ENCODE data around the gene FOLH1.
"Not testable (repeated sequence)": the region's sequence is repeated elsewhere in the genome, so short reads cannot be mapped to it uniquely, and the experiment has no call there.

Gene FOLH1

DNA sequence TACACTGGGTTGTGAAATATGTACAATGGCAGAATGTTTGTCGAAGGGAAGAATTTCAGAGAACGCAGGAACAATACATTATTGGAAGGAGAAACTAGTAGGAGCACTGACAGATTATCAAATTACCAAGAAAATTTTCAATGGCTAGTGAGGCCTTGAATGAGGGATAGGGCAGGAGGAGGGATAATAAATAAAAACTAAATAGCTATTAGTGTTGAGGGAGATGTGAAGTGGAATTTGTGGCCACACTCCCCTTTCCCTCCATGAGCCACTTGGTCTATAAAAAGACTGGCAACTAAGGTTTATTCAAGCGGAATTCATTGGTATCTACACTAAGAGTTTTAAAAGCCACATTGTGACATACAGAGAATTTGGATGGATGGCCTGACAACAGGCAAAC is 41.0 kb upstream of the FOLH1 start:
- H2BK12ac ChIP-seq (ENCODE audit: low read length); H3K27ac ChIP-seq (ENCODE audit: low read depth, low read length); H3K79me1 ChIP-seq (ENCODE audit: low read length); H4K8ac ChIP-seq (ENCODE audit: low read depth, low read length); H3K4me1 ChIP-seq (ENCODE audit: control insufficient read depth in 1 of 2, insufficient read depth in 2 of 2, low read length in 2 of 2); H3K4ac ChIP-seq (ENCODE audit: low read depth, low read length); H3K9me3 ChIP-seq (ENCODE audit: insufficient read depth, low read depth, low read length); DNase-seq; H4K12ac ChIP-seq (ENCODE audit: low read depth, low read length); H2BK5ac ChIP-seq (ENCODE audit: low read depth, low read length, poor library complexity); H2AFZ ChIP-seq (ENCODE audit: insufficient read depth, low read length, poor library complexity); H4K91ac ChIP-seq (ENCODE audit: low read depth, low read length); H3K27me3 ChIP-seq (ENCODE audit: insufficient read depth, low read length); H3K9ac ChIP-seq (ENCODE audit: low read length); H3K36me3 ChIP-seq (ENCODE audit: control insufficient read depth in 1 of 2, insufficient read depth in 2 of 2, low read length in 2 of 2); H3K14ac ChIP-seq (ENCODE audit: low read length); H3K23ac ChIP-seq (ENCODE audit: low read length); H2AK5ac ChIP-seq (ENCODE audit: low read length); H3K79me2 ChIP-seq (ENCODE audit: control insufficient read depth, insufficient read depth, low read length, poor library complexity); H3K4me3 ChIP-seq (ENCODE audit: low read depth, low read length); H3K18ac ChIP-seq (ENCODE audit: low read length); H3K4me2 ChIP-seq (ENCODE audit: low read length); H2BK120ac ChIP-seq (ENCODE audit: insufficient read depth, low read length, poor library complexity): not testable (repeated sequence)
- no CpG with 5 or more reads among the region's 3 CpGs for WGBS (ENCODE audit: extremely low coverage, insufficient coverage, insufficient read length)

DNA sequence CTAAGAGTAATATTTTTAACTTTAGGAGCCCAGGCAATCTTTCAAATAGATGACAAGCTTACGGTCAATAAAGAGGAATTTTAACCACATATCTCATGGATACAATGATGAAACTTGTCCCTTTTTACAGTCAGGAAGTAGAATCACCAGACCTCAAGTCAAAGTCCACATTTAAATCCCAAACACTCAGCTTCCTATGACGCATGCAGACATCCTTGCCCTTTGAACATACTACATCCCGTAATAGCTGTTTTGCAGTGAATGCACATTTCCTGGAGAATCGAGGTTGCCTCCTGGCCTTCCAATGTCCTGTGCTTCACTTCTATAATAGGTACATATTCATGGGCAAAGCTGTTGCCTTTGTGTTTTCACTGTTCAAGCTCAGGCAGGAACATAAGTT is 25.3 kb upstream of the FOLH1 start:
- H3K79me1 ChIP-seq (ENCODE audit: low read length); H3K27ac ChIP-seq (ENCODE audit: low read depth, low read length); H2BK5ac ChIP-seq (ENCODE audit: low read depth, low read length, poor library complexity); H3K9ac ChIP-seq (ENCODE audit: low read length); H3K4me1 ChIP-seq (ENCODE audit: control insufficient read depth in 1 of 2, insufficient read depth in 2 of 2, low read length in 2 of 2); H2BK120ac ChIP-seq (ENCODE audit: insufficient read depth, low read length, poor library complexity); H2BK12ac ChIP-seq (ENCODE audit: low read length); H2AK5ac ChIP-seq (ENCODE audit: low read length); H4K91ac ChIP-seq (ENCODE audit: low read depth, low read length); H3K14ac ChIP-seq (ENCODE audit: low read length); H3K18ac ChIP-seq (ENCODE audit: low read length); DNase-seq; H3K9me3 ChIP-seq (ENCODE audit: insufficient read depth, low read depth, low read length); H3K27me3 ChIP-seq (ENCODE audit: insufficient read depth, low read length); H2AFZ ChIP-seq (ENCODE audit: insufficient read depth, low read length, poor library complexity); H4K8ac ChIP-seq (ENCODE audit: low read depth, low read length); H3K36me3 ChIP-seq (ENCODE audit: control insufficient read depth in 1 of 2, insufficient read depth in 2 of 2, low read length in 2 of 2); H4K12ac ChIP-seq (ENCODE audit: low read depth, low read length); H3K79me2 ChIP-seq (ENCODE audit: control insufficient read depth, insufficient read depth, low read length, poor library complexity); H3K23ac ChIP-seq (ENCODE audit: low read length); H3K4me2 ChIP-seq (ENCODE audit: low read length); H3K4me3 ChIP-seq (ENCODE audit: low read depth, low read length); H3K4ac ChIP-seq (ENCODE audit: low read depth, low read length): not testable (repeated sequence)
- no CpG with 5 or more reads among the region's 4 CpGs for WGBS (ENCODE audit: extremely low coverage, insufficient coverage, insufficient read length)

DNA sequence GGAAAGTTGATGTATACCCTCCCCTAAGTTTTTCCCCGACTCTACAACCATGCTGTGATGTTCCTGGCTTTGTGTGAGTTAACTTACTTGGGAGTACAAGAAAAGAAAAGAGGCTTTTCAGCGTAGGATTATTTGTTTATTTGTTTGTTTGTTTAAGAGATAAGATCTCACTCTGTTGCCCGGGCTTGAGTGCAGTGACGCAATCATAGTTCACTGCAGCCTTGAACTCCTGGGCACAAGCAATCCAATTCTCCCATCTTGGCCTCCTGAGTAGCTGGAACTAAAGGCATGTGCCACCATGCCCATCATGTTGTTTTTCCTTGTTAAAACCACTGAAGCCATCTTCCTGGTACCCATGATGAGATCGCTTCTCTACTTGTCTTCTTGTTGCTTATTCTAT is 24.6 kb upstream of the FOLH1 start:
- H2BK12ac ChIP-seq (ENCODE audit: low read length); H3K18ac ChIP-seq (ENCODE audit: low read length); H3K4me1 ChIP-seq (ENCODE audit: control insufficient read depth in 1 of 2, insufficient read depth in 2 of 2, low read length in 2 of 2); H3K23ac ChIP-seq (ENCODE audit: low read length); H3K27ac ChIP-seq (ENCODE audit: low read depth, low read length); H3K79me1 ChIP-seq (ENCODE audit: low read length); H3K4ac ChIP-seq (ENCODE audit: low read depth, low read length); DNase-seq; H4K8ac ChIP-seq (ENCODE audit: low read depth, low read length); H4K12ac ChIP-seq (ENCODE audit: low read depth, low read length); H3K4me2 ChIP-seq (ENCODE audit: low read length); H2AK5ac ChIP-seq (ENCODE audit: low read length); H3K79me2 ChIP-seq (ENCODE audit: control insufficient read depth, insufficient read depth, low read length, poor library complexity); H4K91ac ChIP-seq (ENCODE audit: low read depth, low read length); H2BK5ac ChIP-seq (ENCODE audit: low read depth, low read length, poor library complexity); H3K4me3 ChIP-seq (ENCODE audit: low read depth, low read length); H3K27me3 ChIP-seq (ENCODE audit: insufficient read depth, low read length); H3K36me3 ChIP-seq (ENCODE audit: control insufficient read depth in 1 of 2, insufficient read depth in 2 of 2, low read length in 2 of 2); H3K9ac ChIP-seq (ENCODE audit: low read length); H3K14ac ChIP-seq (ENCODE audit: low read length); H3K9me3 ChIP-seq (ENCODE audit: insufficient read depth, low read depth, low read length); H2AFZ ChIP-seq (ENCODE audit: insufficient read depth, low read length, poor library complexity); H2BK120ac ChIP-seq (ENCODE audit: insufficient read depth, low read length, poor library complexity): not testable (repeated sequence)
- no CpG with 5 or more reads among the region's 5 CpGs for WGBS (ENCODE audit: extremely low coverage, insufficient coverage, insufficient read length)

DNA sequence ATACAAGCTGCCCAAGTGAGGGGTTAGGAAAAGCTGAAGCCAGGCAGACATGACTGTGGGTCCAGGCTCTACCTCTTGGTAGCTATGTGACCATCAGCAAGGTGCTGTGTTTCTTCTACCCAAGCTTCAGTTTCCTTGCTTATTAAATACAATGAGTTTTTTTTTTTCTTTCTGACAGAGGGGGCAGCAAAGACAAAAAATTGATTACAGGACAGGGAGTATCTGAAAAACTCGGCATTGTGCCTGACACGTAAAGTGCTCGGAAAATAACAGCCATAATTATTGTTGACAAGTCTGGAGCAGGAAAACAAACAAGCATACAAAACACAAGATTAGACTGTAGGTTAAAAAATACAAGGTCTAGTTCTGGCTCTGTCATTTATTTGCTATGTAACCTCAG is 23.3 kb upstream of the FOLH1 start:
- not testable (repeated sequence) for H3K4ac ChIP-seq (ENCODE audit: low read depth, low read length); H3K4me2 ChIP-seq (ENCODE audit: low read length); H3K79me1 ChIP-seq (ENCODE audit: low read length); H3K36me3 ChIP-seq (ENCODE audit: control insufficient read depth in 1 of 2, insufficient read depth in 2 of 2, low read length in 2 of 2); H4K8ac ChIP-seq (ENCODE audit: low read depth, low read length); H3K23ac ChIP-seq (ENCODE audit: low read length); DNase-seq; H4K12ac ChIP-seq (ENCODE audit: low read depth, low read length); H2BK120ac ChIP-seq (ENCODE audit: insufficient read depth, low read length, poor library complexity); H3K18ac ChIP-seq (ENCODE audit: low read length); H2BK5ac ChIP-seq (ENCODE audit: low read depth, low read length, poor library complexity); H3K27ac ChIP-seq (ENCODE audit: low read depth, low read length); H3K4me3 ChIP-seq (ENCODE audit: low read depth, low read length); H3K4me1 ChIP-seq (ENCODE audit: control insufficient read depth in 1 of 2, insufficient read depth in 2 of 2, low read length in 2 of 2); H2AFZ ChIP-seq (ENCODE audit: insufficient read depth, low read length, poor library complexity); H3K9me3 ChIP-seq (ENCODE audit: insufficient read depth, low read depth, low read length); H3K27me3 ChIP-seq (ENCODE audit: insufficient read depth, low read length); H3K14ac ChIP-seq (ENCODE audit: low read length); H2AK5ac ChIP-seq (ENCODE audit: low read length); H3K79me2 ChIP-seq (ENCODE audit: control insufficient read depth, insufficient read depth, low read length, poor library complexity); H3K9ac ChIP-seq (ENCODE audit: low read length); H4K91ac ChIP-seq (ENCODE audit: low read depth, low read length); H2BK12ac ChIP-seq (ENCODE audit: low read length)
- no CpG with 5 or more reads among the region's 3 CpGs for WGBS (ENCODE audit: extremely low coverage, insufficient coverage, insufficient read length)

DNA sequence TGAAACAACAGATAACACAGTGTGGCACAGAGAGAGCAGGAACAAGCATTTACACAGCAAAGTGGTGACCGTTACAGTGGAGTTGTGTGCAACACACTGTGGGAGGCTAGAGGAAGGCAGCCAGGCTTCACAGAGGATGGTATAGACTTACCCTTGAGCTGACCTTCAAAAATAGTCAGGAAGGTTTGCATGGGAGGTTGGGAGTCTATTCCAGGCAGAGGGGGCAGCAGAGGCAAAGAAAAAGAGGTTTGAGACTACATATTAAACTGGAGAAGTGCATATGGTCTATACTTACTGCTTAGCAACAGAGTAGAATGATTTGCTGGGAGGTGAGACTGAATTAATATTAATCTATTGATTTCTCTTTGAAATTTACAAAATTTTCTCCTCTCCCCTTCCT is 22.1 kb upstream of the FOLH1 start:
- not testable (repeated sequence) for H3K9me3 ChIP-seq (ENCODE audit: insufficient read depth, low read depth, low read length); H3K79me2 ChIP-seq (ENCODE audit: control insufficient read depth, insufficient read depth, low read length, poor library complexity); H4K91ac ChIP-seq (ENCODE audit: low read depth, low read length); H3K36me3 ChIP-seq (ENCODE audit: control insufficient read depth in 1 of 2, insufficient read depth in 2 of 2, low read length in 2 of 2); H3K27ac ChIP-seq (ENCODE audit: low read depth, low read length); H3K27me3 ChIP-seq (ENCODE audit: insufficient read depth, low read length); H3K23ac ChIP-seq (ENCODE audit: low read length); H3K9ac ChIP-seq (ENCODE audit: low read length); H2AK5ac ChIP-seq (ENCODE audit: low read length); DNase-seq; H2BK120ac ChIP-seq (ENCODE audit: insufficient read depth, low read length, poor library complexity); H2AFZ ChIP-seq (ENCODE audit: insufficient read depth, low read length, poor library complexity); H3K4me3 ChIP-seq (ENCODE audit: low read depth, low read length); H2BK5ac ChIP-seq (ENCODE audit: low read depth, low read length, poor library complexity); H3K18ac ChIP-seq (ENCODE audit: low read length); H3K4me1 ChIP-seq (ENCODE audit: control insufficient read depth in 1 of 2, insufficient read depth in 2 of 2, low read length in 2 of 2); H3K79me1 ChIP-seq (ENCODE audit: low read length); H2BK12ac ChIP-seq (ENCODE audit: low read length); H4K12ac ChIP-seq (ENCODE audit: low read depth, low read length); H3K4ac ChIP-seq (ENCODE audit: low read depth, low read length); H3K4me2 ChIP-seq (ENCODE audit: low read length); H3K14ac ChIP-seq (ENCODE audit: low read length); H4K8ac ChIP-seq (ENCODE audit: low read depth, low read length)
- WGBS (ENCODE audit: extremely low coverage, insufficient coverage, insufficient read length), result no CpG with 5 or more reads among the region's 1 CpG

All from trophoblast cell (in vitro differentiated cells and primary cell).